ENCODE data around the gene GALR1.
A peak's percentile ranks its signal among the peaks of the same experiment; 100 is the strongest.
"Not testable (repeated sequence)": the region's sequence is repeated elsewhere in the genome, so short reads cannot be mapped to it uniquely, and the experiment has no call there.

Gene GALR1, protein sequence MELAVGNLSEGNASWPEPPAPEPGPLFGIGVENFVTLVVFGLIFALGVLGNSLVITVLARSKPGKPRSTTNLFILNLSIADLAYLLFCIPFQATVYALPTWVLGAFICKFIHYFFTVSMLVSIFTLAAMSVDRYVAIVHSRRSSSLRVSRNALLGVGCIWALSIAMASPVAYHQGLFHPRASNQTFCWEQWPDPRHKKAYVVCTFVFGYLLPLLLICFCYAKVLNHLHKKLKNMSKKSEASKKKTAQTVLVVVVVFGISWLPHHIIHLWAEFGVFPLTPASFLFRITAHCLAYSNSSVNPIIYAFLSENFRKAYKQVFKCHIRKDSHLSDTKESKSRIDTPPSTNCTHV

DNA sequence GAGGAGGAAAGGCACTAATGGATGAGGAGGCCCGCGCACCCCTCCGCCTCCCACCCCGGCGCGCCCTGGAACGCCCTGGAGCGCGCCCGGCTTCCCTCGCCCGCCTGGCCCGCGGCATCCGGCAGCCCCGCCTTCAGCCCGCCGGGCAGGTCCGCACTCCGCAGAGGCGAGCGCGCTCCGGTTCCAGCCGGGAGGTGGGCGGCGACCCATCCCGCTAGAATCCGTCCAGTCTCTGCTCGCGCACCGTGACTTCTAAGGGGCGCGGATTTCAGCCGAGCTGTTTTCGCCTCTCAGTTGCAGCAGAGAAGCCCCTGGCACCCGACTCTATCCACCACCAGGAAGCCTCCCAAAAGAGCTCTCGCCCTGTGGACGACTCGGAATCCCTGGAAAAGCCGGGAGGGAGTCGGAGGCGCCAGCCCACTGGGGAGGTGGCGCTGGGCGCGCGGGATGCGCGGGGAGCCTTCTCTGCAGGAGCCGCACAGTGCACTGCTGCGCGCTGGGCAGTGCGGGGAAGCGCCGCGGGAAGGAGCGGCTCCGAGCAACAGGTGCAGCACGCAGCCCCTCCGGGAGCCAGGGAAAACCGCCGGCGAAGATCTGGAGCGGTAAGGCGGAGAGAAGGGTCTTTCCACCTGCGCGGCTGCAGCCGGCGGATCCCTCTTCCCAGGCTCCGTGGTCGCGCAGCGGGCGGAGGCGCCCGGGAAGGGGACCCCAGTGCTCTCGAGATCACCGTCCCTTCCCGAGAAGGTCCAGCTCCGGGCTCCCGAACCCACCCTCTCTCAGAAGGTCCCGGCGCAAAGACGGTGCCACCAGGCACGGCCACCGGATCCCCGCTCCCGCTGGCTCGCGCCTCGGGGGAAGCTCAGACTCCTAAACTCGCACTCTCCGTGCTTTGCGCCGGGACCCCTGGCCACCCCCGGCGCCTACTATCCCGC, at the start of gene GALR1:
Gene GALR1, plus strand, starts transcription at position 280 of the 932 bp plus-strand sequence. CDS start 701 bp downstream, outside the sequence.
- DNase-seq: no peak

- DNase-seq: no peak
Observed at GRCh38 chr18:77201506-77201905, 48.1 kb upstream of the GALR1 start.

DNA sequence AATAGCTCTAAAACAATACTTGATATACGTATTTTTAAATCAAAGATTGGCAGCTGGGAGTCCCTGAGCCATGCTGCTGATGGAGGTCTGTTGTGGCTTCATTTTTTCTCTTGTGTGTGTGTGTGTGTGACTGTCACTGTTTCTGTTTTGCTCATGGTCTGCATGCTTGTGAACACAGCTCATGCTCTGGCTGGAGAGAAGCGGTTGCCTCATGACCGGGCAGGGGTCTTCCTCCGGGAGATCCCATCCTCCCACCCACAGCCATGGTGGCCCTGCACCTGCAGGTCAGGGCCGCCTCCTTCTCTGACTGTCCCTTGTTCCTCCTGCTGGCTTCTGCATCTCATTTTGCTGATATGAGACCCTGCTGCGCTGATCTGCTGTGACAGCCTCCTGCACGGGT, 47.3 kb upstream of the GALR1 start:
- no peak for DNase-seq

DNA sequence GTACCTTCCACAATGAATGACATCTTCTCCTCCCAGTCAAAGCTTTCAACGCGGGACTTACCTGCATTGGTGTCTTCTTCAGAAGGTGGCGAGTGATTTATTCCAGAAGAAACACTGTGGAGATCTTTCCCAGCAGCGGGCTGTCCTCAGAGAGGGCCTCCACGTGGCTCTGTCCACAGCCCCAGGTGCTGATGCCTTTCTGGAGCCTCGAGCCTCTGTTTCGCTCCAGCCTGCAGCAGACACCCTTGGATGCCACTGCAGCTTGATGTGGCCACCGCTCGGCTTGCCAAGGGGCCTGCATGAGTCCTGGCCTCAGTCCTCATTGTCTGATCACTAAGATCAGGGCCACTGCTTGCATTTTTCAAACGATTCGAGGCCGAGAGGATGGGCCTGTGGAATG, 46.6 kb upstream of the GALR1 start:
- no peak for DNase-seq

- DNase-seq: no peak
Observed at GRCh38 chr18:77203851-77204250, 45.8 kb upstream of the GALR1 start.

- no peak for DNase-seq
Observed at GRCh38 chr18:77205769-77206168, 43.9 kb upstream of the GALR1 start.

GRCh38 chr18:77206676-77207374, 42.8 kb upstream of the GALR1 start:
- DNase-seq: no peak

DNA sequence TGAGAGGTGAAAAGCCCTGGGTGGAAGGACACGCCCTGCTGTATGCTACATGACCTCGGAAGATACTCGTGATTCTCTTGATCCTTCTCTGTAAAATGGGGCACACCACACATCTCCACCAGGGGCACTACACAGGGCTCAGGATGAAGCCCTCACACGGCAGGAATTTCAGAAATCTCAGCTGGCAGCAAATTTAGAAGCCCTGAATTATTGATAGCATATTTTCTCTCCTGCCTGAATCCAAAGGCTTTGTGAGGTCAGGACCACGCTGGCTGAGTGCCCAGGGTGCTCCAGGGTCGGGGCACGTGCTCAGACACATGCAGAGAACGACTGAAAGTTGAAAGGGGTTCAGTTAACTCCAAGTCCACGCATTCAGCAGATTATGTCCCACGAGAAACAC, 42.1 kb upstream of the GALR1 start:
- peak; percentile 1 for DNase-seq

DNA sequence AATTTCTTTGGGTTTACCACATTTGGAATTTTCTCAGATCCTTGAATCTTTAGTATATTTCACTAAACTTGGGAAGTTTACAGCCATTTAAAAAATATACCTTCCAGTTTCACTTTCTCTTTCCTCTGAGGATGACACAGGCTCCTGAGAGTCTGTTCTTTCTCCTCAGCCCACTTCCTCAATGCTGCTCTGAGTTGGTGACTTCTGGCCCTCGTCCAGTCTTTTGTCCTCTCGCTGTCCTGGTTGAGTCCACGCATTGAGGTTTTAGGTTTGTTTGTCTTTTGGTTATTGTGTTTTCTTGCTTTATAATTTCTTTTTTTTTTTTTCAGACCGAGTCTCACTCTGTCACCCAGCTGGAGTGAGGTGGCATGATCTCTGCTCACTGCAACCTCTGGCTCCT, 40.7 kb upstream of the GALR1 start:
- DNase-seq: no peak

GRCh38 chr18:77209587-77209986, 40.1 kb upstream of the GALR1 start:
- no peak for DNase-seq

DNA sequence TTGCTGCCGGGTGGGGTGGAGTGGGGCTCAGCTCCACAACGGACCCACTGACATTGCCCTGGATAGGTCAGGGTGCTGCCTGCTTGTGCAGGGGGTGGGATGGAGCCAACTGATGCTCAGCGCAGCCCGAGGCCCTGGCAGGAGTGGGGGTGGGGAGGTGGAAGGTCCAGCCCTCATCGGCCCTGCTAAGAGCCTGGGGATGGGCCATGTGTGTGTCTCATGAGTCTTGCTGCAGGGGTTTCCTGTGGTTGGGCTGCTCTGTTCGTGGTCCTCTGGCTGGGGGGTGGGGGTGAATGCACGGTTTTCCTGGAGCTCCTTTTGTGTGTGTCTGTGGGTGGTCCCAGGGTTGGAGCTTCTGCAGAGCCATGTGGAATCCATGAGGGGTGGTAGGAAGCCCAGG, 39.4 kb upstream of the GALR1 start:
- DNase-seq: no peak

DNA sequence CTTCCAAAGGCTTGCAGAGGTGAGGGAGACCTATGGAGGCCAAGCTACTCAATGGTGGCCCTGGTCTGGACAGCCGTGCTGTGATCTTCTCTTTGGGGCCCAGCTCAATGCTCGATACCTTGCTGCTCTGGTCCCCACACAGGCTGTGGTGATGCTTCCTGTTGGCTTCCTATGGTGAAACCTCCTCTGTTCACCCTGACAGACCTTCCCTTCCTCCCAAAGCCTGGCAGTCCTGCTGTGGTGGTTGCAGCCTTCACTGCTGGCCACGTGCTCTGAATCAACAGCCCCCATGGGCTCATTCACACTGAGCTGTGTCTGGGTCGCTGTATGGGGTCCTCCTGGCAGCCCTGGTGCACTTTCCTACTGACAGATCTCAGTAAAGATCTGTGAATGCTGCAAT, 31.0 kb upstream of the GALR1 start:
- DNase-seq: no peak

DNA sequence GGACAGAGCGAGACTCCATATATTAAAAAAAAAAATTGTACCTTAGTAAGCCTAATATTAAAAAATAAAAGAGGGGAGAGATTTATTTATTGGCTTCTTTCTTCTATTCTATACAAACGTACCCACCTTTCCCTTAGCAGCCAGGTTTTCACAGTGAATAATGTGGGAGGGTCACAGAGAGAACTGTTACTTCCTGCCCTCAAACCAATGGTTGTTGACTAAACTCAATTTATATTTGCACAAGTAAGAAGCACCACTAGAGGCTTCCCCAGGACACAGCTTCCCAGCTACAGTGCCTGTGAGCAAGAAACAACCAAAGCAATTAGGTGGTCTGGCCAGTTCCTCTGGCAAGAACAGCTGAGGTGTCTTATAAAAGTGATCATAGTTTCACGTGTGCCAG, 28.9 kb upstream of the GALR1 start:
- no peak for DNase-seq

DNA sequence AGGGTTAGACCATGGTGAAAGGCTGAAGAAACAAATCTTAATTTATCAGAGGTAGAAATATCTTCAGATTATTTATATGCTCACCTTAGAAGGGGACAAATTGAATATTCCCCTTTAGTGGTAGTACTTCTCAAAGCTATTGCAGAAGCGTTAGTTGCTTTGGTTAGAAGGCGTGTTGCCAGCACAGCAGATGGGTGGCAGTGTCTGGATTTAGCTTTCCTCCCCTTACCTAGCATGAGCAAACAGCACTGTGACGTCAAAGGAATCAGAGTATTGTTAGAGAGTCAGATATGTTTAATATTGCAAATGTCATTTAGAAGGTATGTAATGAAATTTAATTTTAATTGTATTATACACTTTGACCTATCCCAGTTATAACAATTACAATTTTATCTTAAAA, 27.2 kb upstream of the GALR1 start:
- DNase-seq: no peak

DNA sequence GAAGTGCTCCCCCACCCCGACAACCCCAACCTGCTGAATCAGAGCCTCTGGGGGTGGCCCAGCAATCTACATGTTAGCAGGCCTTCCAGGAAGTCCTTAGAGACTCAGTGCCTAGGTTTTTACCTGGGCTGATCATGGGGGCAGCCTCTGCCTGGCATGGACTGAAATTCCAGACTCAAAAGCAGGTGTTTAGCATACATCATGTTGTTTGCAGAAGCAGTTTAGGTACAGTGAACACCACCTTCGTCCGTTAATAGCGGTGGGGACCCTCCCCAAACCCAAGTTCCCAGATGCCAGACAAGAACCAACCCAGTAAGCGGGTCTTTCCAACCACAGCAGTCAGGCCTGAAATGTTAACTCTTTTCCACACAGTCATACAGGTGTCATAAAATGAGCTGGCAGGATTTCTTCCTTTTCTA, 26.4 kb upstream of the GALR1 start:
- no peak for DNase-seq

GRCh38 chr18:77223653-77224052, 26.0 kb upstream of the GALR1 start:
- no peak for DNase-seq

DNA sequence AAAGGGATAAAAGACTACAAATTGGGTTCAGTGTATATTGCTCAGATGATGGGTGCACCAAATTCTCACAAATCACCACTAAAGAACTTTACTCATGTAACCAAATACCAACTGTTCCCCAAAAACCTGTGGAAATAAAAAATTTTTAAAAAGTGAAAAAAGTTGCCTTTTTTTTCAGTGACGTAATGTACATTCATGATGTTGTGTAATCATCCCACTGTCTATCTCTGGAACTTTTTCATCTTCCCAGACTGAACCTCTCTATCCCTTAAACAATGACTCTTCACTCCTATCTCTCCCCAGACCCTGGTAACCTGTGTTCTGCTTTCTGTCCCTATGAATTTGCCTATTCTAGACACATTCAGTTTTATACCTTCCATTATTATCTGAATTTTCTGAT, 19.0 kb upstream of the GALR1 start:
- DNase-seq: no peak

GRCh38 chr18:77234504-77235365, 14.9 kb upstream of the GALR1 start:
- DNase-seq: no peak

DNA sequence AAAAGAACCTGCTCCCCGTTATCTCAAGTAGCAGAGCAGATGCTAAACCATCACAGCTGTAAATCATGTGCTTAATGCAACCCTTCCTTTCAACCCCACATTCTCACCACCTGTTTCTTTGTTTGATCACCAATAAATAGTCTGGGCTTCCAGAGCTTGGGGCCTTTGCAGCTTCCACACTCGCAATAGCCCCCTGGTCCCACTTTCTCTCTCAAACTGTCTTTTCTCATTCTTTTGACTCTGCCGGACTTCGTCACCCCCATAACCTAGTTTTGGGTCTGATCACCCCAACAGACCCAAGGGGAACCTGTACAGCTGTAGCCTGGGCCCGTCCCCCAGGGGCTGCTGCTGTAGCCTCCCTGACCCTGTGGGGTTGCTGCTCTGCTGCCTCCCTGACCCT, 10.4 kb upstream of the GALR1 start:
- DNase-seq: not testable (repeated sequence)

- no peak for DNase-seq
Observed at GRCh38 chr18:77248873-77249568, 627 bp upstream of the GALR1 start.

DNA sequence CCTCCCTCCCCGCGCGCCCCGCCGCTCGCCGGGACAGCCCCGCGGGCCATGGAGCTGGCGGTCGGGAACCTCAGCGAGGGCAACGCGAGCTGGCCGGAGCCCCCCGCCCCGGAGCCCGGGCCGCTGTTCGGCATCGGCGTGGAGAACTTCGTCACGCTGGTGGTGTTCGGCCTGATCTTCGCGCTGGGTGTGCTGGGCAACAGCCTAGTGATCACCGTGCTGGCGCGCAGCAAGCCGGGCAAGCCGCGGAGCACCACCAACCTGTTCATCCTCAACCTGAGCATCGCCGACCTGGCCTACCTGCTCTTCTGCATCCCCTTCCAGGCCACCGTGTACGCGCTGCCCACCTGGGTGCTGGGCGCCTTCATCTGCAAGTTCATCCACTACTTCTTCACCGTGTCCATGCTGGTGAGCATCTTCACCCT, 865 bp downstream of the GALR1 start:
- DNase-seq: no peak
